Trophoblast cell (in vitro differentiated cells and primary cell): ENCODE data around the gene LRP1B.

Experiments used
- DNase-seq, 2 donors: peaks; one replicate each; pipeline ENCODE4 v3.0.0-alpha.2; 2016
- H2AFZ ChIP-seq: 2 replicates; pipeline ENCODE4 v1.6.1; 2013; ENCODE audit warnings: low read length, moderate library complexity, mild to moderate bottlenecking; ENCODE audit not compliant: insufficient read depth, poor library complexity
- H2AK5ac ChIP-seq: 2 replicates; pipeline ENCODE4 v1.6.1; 2013; ENCODE audit warnings: mild to moderate bottlenecking, low read length
- H2BK120ac ChIP-seq: 2 replicates; pipeline ENCODE4 v1.6.1; 2013; ENCODE audit warnings: low read length, mild to moderate bottlenecking, moderate library complexity; ENCODE audit not compliant: insufficient read depth, poor library complexity
- H2BK12ac ChIP-seq: 2 replicates; pipeline ENCODE4 v1.6.1; 2013; ENCODE audit warnings: mild to moderate bottlenecking, low read length, moderate library complexity
- H2BK5ac ChIP-seq: 2 replicates; pipeline ENCODE4 v1.6.1; 2013; ENCODE audit warnings: low read length, low read depth, moderate library complexity, mild to moderate bottlenecking; ENCODE audit not compliant: poor library complexity
- H3K14ac ChIP-seq: 2 replicates; pipeline ENCODE4 v1.6.1; 2013; ENCODE audit warnings: mild to moderate bottlenecking, low read length
- H3K18ac ChIP-seq: 2 replicates; pipeline ENCODE4 v1.6.1; 2013; ENCODE audit warnings: mild to moderate bottlenecking, low read length
- H3K23ac ChIP-seq: 2 replicates; pipeline ENCODE4 v1.6.1; 2013; ENCODE audit warnings: low read length
- H3K27ac ChIP-seq: 2 replicates; pipeline ENCODE4 v1.5.1; 2013; ENCODE audit warnings: low read depth, mild to moderate bottlenecking, inconsistent platforms, low read length, moderate library complexity
- H3K27me3 ChIP-seq: 2 replicates; pipeline ENCODE4 v1.6.1; 2013; ENCODE audit warnings: inconsistent platforms, mild to moderate bottlenecking, low read length, moderate library complexity; ENCODE audit not compliant: insufficient read depth
- H3K36me3 ChIP-seq, 2 experiments: 1 replicate in 1 of 2; 2 replicates in 1 of 2; pipeline ENCODE4 v1.6.1; 2013; ENCODE audit warnings: low read length in 2 of 2, mild to moderate bottlenecking in 2 of 2, moderate library complexity in 1 of 2; ENCODE audit not compliant: insufficient read depth in 2 of 2, control insufficient read depth in 1 of 2
- H3K4ac ChIP-seq: 2 replicates; pipeline ENCODE4 v1.6.1; 2013; ENCODE audit warnings: low read depth, mild to moderate bottlenecking, low read length, moderate library complexity
- H3K4me1 ChIP-seq, 2 experiments: 1 replicate in 1 of 2; 2 replicates in 1 of 2; pipeline ENCODE4 v1.6.1; 2013; ENCODE audit warnings: low read length in 2 of 2, mild to moderate bottlenecking in 2 of 2, moderate library complexity in 1 of 2; ENCODE audit not compliant: insufficient read depth in 2 of 2, control insufficient read depth in 1 of 2
- H3K4me2 ChIP-seq: 2 replicates; pipeline ENCODE4 v1.6.1; 2013; ENCODE audit warnings: inconsistent platforms, mild to moderate bottlenecking, low read length, moderate library complexity
- H3K4me3 ChIP-seq: 2 replicates; pipeline ENCODE4 v1.5.1; 2013; ENCODE audit warnings: mild to moderate bottlenecking, low read depth, low read length, inconsistent platforms
- H3K79me1 ChIP-seq: one replicate; pipeline ENCODE4 v1.6.1; 2013; ENCODE audit warnings: low read length
- H3K79me2 ChIP-seq: 2 replicates; pipeline ENCODE4 v1.6.1; 2013; ENCODE audit warnings: low read length, mild to moderate bottlenecking; ENCODE audit not compliant: control insufficient read depth, insufficient read depth, poor library complexity
- H3K9ac ChIP-seq: 2 replicates; pipeline ENCODE4 v1.6.1; 2013; ENCODE audit warnings: mild to moderate bottlenecking, low read length
- H3K9me3 ChIP-seq: 2 replicates; pipeline ENCODE4 v1.6.1; 2013; ENCODE audit warnings: low read depth, mild to moderate bottlenecking, control low read depth, inconsistent platforms, low read length; ENCODE audit not compliant: insufficient read depth
- H4K12ac ChIP-seq: 2 replicates; pipeline ENCODE4 v1.6.1; 2013; ENCODE audit warnings: low read depth, mild to moderate bottlenecking, low read length, moderate library complexity
- H4K8ac ChIP-seq: 2 replicates; pipeline ENCODE4 v1.6.1; 2013; ENCODE audit warnings: low read depth, mild to moderate bottlenecking, low read length, moderate library complexity
- H4K91ac ChIP-seq: one replicate; pipeline ENCODE4 v1.6.1; 2013; ENCODE audit warnings: low read depth, mild to moderate bottlenecking, low read length, moderate library complexity
- WGBS: extraction: QIAGEN DNeasy Blood & Tissue Kit; methylation state at CpG from one replicate; pipeline ENCODE4 v1.1.7; 2013; ENCODE audit warnings: missing lambda C conversion rate; ENCODE audit not compliant: insufficient read length, insufficient coverage; ENCODE audit errors: extremely low coverage; 5-methylcytosine and 5-hydroxymethylcytosine counted together

The LRP1B gene

GRCh38 chr2:140737006-140737405, 1393.8 kb downstream of the LRP1B start:
- H4K12ac ChIP-seq = no peak overlapping the region
- no peaks in the 10 kb centered on the region for H3K27me3 ChIP-seq

GRCh38 chr2:140734992-140735391, 1395.8 kb downstream of the LRP1B start:
- Histone ChIP-seq H2BK12ac (no peak overlapping the region), H3K4me3 (no peak overlapping the region), H3K36me3 (no peaks in the 10 kb centered on the region), H2AK5ac (no peak overlapping the region), H4K8ac (no peak overlapping the region), H3K4me2 (no peak overlapping the region), H2AFZ (no peak overlapping the region), H3K18ac (no peak overlapping the region), H3K27me3 (no peaks in the 10 kb centered on the region), H3K14ac (no peak overlapping the region), H3K79me1 (no peaks in the 10 kb centered on the region), H4K12ac (no peak overlapping the region), H3K27ac (no peak overlapping the region), H3K9ac (no peak overlapping the region), H2BK120ac (no peak overlapping the region), H3K4ac (no peak overlapping the region), H3K79me2 (no peaks in the 10 kb centered on the region), H3K9me3 (no peaks in the 10 kb centered on the region), H2BK5ac (no peak overlapping the region), H3K23ac (no peak overlapping the region), H4K91ac (no peak overlapping the region), H3K4me1 (no peaks in the 10 kb centered on the region)
- DNase-seq = no peak
- no CpG with 5 or more reads among the region's 3 CpGs for WGBS

More at GRCh38 chr2:140737006-140737405, 1393.8 kb downstream of the LRP1B start:
- H2AFZ ChIP-seq = no peak overlapping the region
- whole genome bisulfite sequencing = no CpG with 5 or more reads among the region's 1 CpG
- H2BK5ac ChIP-seq = no peak overlapping the region
- no peak overlapping the region for H3K27ac ChIP-seq
- no peak overlapping the region for H3K9ac ChIP-seq
- no peaks in the 10 kb centered on the region for H3K79me2 ChIP-seq
- no peaks in the 10 kb centered on the region for H3K4me1 ChIP-seq
- no peak overlapping the region for H3K4me2 ChIP-seq
- no peaks in the 10 kb centered on the region for H3K9me3 ChIP-seq
- no peak overlapping the region for H2BK120ac ChIP-seq
- no peak overlapping the region for H4K91ac ChIP-seq
- no peak overlapping the region for H2AK5ac ChIP-seq
- no peak overlapping the region for H3K14ac ChIP-seq
- H3K4ac ChIP-seq = no peak overlapping the region
- no peak overlapping the region for H3K23ac ChIP-seq
- H3K36me3 ChIP-seq = no peaks in the 10 kb centered on the region
- no peak overlapping the region for H2BK12ac ChIP-seq
- DNase-seq = no peak
- H3K79me1 ChIP-seq = no peaks in the 10 kb centered on the region
- no peak overlapping the region for H4K8ac ChIP-seq
- H3K18ac ChIP-seq = no peak overlapping the region
- H3K4me3 ChIP-seq = no peak overlapping the region

GRCh38 chr2:140718999-140719398, 1411.8 kb downstream of the LRP1B start:
- H2AFZ ChIP-seq = no peak overlapping the region
- no peak overlapping the region for H2AK5ac ChIP-seq
- no peak overlapping the region for H3K4ac ChIP-seq
- 100% methylated on average over 1 of the region's 1 CpG for WGBS
- no peak overlapping the region for H3K18ac ChIP-seq
- no peaks in the 10 kb centered on the region for H3K9me3 ChIP-seq
- H2BK5ac ChIP-seq = no peak overlapping the region
- H3K79me1 ChIP-seq = no peaks in the 10 kb centered on the region
- H3K4me1 ChIP-seq = no peaks in the 10 kb centered on the region
- H4K8ac ChIP-seq = no peak overlapping the region
- DNase-seq = no peak
- H3K14ac ChIP-seq = no peak overlapping the region
- no peak overlapping the region for H2BK12ac ChIP-seq
- no peak overlapping the region for H4K12ac ChIP-seq
- no peak overlapping the region for H2BK120ac ChIP-seq
- no peak overlapping the region for H3K4me2 ChIP-seq
- H4K91ac ChIP-seq = no peak overlapping the region
- H3K27ac ChIP-seq = no peak overlapping the region
- no peaks in the 10 kb centered on the region for H3K36me3 ChIP-seq
- no peaks in the 10 kb centered on the region for H3K27me3 ChIP-seq
- H3K23ac ChIP-seq = no peak overlapping the region
- no peaks in the 10 kb centered on the region for H3K79me2 ChIP-seq
- H3K9ac ChIP-seq = no peak overlapping the region
- no peak overlapping the region for H3K4me3 ChIP-seq

GRCh38 chr2:140717481-140717880, 1413.3 kb downstream of the LRP1B start:
- H4K8ac ChIP-seq = no peak overlapping the region
- H2BK120ac ChIP-seq = no peak overlapping the region
- H3K14ac ChIP-seq = no peak overlapping the region
- H3K27me3 ChIP-seq = no peaks in the 10 kb centered on the region
- H3K36me3 ChIP-seq = no peaks in the 10 kb centered on the region
- H3K23ac ChIP-seq = no peak overlapping the region
- H3K4me3 ChIP-seq = no peak overlapping the region
- no peak overlapping the region for H2BK12ac ChIP-seq
- no peak overlapping the region for H2AK5ac ChIP-seq
- WGBS = no CpG with 5 or more reads among the region's 2 CpGs
- H3K4me1 ChIP-seq = no peaks in the 10 kb centered on the region
- no peaks in the 10 kb centered on the region for H3K79me1 ChIP-seq
- H3K4ac ChIP-seq = no peak overlapping the region
- H3K79me2 ChIP-seq = no peaks in the 10 kb centered on the region
- H3K27ac ChIP-seq = no peak overlapping the region
- no peak overlapping the region for H2BK5ac ChIP-seq
- no peak overlapping the region for H2AFZ ChIP-seq
- no peaks in the 10 kb centered on the region for H3K9me3 ChIP-seq
- no peak overlapping the region for H3K4me2 ChIP-seq
- no peak overlapping the region for H4K12ac ChIP-seq
- no peak overlapping the region for H3K9ac ChIP-seq
- H3K18ac ChIP-seq = no peak overlapping the region
- DNase-seq = no peak
- no peak overlapping the region for H4K91ac ChIP-seq
